ENCODE measurements around the gene BRAF.
A peak's percentile ranks its signal among the peaks of the same experiment; 100 is the strongest.
"Not testable (repeated sequence)": the region's sequence is repeated elsewhere in the genome, so short reads cannot be mapped to it uniquely, and the experiment has no call there.

The BRAF gene

GRCh38 chr7:140676956-140677355 lies 247.8 kb downstream of the BRAF start:
- DNase-seq, result not testable (repeated sequence)

GRCh38 chr7:140676306-140676705 lies 248.4 kb downstream of the BRAF start:
- DNase-seq, result no peak

- no peak for DNase-seq
Measured at GRCh38 chr7:140675726-140676125, 249.0 kb downstream of the BRAF start.

- no peak for DNase-seq
Measured at GRCh38 chr7:140674899-140675701, 249.6 kb downstream of the BRAF start.

- no peak for DNase-seq
Measured at GRCh38 chr7:140674356-140674800, 250.4 kb downstream of the BRAF start.

GRCh38 chr7:140673774-140674155 lies 251.0 kb downstream of the BRAF start:
- DNase-seq, result no peak

- DNase-seq, result peak; percentile 47 to 86 (median 70)
Measured at GRCh38 chr7:140673063-140673773, 251.5 kb downstream of the BRAF start.

- DNase-seq, result peak in 5 of 6 experiments; percentile 38 to 83 (median 57)
Measured at GRCh38 chr7:140672382-140673062, 252.2 kb downstream of the BRAF start, which contains the start of gene ADCK2. ADCK2 (plus strand) TSS chr7:140672945; CDS start chr7:140673331, 386 bp downstream.

GRCh38 chr7:140671966-140672365 lies 252.8 kb downstream of the BRAF start:
- DNase-seq, result no peak

GRCh38 chr7:140670343-140670935 lies 254.3 kb downstream of the BRAF start:
- no peak for DNase-seq

GRCh38 chr7:140669862-140670261 lies 254.9 kb downstream of the BRAF start:
- DNase-seq, result not testable (repeated sequence)

- no peak for DNase-seq
Measured at GRCh38 chr7:140669352-140669751, 255.4 kb downstream of the BRAF start.
